BJ (cell line): Measurements from ENCODE around the gene SHOC2. TPM values are rescaled to one million over a fixed set of nuclear protein-coding genes. Genes with fewer than 3 reads are reported as not detected.
"Not testable (repeated sequence)": the region's sequence is repeated elsewhere in the genome, so short reads cannot be mapped to it uniquely, and the experiment has no call there.

Source experiments
- CTCF ChIA-PET: fragments of 350-600 bp; formaldehyde crosslinking; extraction: SDS; loops from one replicate; lab custom pipeline; 2021; ENCODE audit warnings: antibody characterized with exemption, inconsistent platforms; lab: Yijun Ruan, JAX
- POLR2A ChIA-PET: fragments of 300-600 bp; sonication (Branson Sonifier 250); formaldehyde crosslinking; extraction: SDS; loops from one replicate; lab custom pipeline; 2021; ENCODE audit warnings: antibody characterized with exemption; lab: Charles Lee
- DNase-seq: peaks from one replicate; pipeline ENCODE4 v3.0.0-alpha.2; 2011; ENCODE audit warnings: low read depth
- H3K27me3 ChIP-seq: 2 replicates; pipeline ENCODE4 v1.6.0; 2011; ENCODE audit warnings: low read length; ENCODE audit not compliant: control insufficient read depth, insufficient read depth
- H3K36me3 ChIP-seq: 2 replicates; pipeline ENCODE4 v1.5.1; 2011; ENCODE audit warnings: low read length; ENCODE audit not compliant: control insufficient read depth, insufficient read depth
- H3K4me3 ChIP-seq: 2 replicates; pipeline ENCODE4 v1.5.1; 2011; ENCODE audit warnings: low read depth, mild to moderate bottlenecking, control low read depth, low read length
- CTCF ChIP-seq: IDR thresholded peaks from 2 replicates; pipeline ENCODE4 v1.5.1; 2011; ENCODE audit warnings: low read depth, mild to moderate bottlenecking, control low read depth, inconsistent platforms, low read length, moderate library complexity; ENCODE audit not compliant: insufficient read depth
- polyA plus RNA-seq: library from polyadenylated mRNA; depleted of rRNA; stranded (reverse); fragments of >200 nt; gene quantifications from 2 replicates; pipeline ENCODE4 v1.2.3, GENCODE V29; 2011

The SHOC2 gene
- polyA plus RNA-seq, 1 experiment, result 14.7 TPM

GRCh38 chr10:110915035-110915434, 4.4 kb upstream of the SHOC2 start:
- POLR2A ChIA-PET, result no interaction called here
- CTCF ChIA-PET, result no interaction called here

GRCh38 chr10:110915600-110915999, 3.8 kb upstream of the SHOC2 start:
- CTCF ChIA-PET, result interaction anchor here (1.5 kb wide), 1 partner anchor 13 kb away, joined by 5 read pairs; no protein-coding TSS in a partner anchor
- POLR2A ChIA-PET, result not testable (repeated sequence)

More at GRCh38 chr10:110915035-110915434, 4.4 kb upstream of the SHOC2 start:
- Histone ChIP-seq H3K36me3 (no peaks in the 10 kb centered on the region), H3K27me3 (no peaks in the 10 kb centered on the region), H3K4me3 (no peak overlapping the region)
- DNase-seq, result no peak
- no peak for TF ChIP-seq CTCF

DNA sequence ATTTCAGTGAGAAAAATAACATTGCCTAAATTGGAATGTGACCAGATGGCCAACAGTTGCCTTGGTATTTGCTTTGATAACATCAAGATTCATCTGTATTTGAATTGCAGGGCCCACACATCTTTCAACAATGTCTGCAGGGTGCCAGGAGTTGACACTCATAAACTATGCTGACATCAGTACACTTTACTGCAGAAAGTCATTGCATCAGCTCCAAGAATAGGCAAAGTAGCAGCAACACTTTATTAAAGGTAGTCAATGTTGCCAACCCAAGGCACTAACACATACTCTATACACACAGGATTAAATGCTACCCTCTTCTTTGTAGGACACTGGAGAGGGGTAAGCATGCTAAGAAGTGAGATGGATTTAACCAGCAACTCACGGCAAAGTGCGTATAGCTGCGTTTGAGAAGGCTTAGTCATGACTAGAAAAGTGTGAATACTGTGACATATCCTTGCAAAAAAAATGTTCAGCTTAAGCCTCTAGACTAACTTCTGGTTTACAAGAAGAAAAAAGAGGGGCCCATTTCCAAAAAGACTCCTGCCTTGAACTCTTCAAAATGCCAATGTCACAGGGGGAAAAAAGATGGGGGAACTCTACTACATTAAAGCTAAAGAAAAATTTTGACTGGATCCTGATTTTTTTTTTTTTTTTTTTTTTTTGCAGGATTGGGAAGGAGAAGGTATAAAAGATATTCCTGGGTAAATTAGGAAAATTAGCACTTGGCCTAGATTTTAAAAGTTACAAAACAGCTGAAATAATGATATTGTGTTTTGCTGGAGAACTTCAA, 2.7 kb upstream of the SHOC2 start:
- ChIA-PET CTCF (interaction anchor here (1.0 to 1.5 kb wide), 4 partner anchors 14 to 170 kb away, joined by 4 to 5 read pairs (median 4); no protein-coding TSS in a partner anchor), POLR2A (interaction anchor here (0.6 to 0.7 kb wide), 2 partner anchors 167 to 228 kb away, joined by 5 to 19 read pairs; no protein-coding TSS in a partner anchor)
- no peak overlapping the region for H3K4me3 ChIP-seq
- DNase-seq, result peak; percentile 88
- H3K36me3 ChIP-seq, result no peaks in the 10 kb centered on the region
- TF ChIP-seq CTCF, result no peak
- no peaks in the 10 kb centered on the region for H3K27me3 ChIP-seq

More at GRCh38 chr10:110915600-110915999, 3.8 kb upstream of the SHOC2 start:
- H3K36me3 ChIP-seq, H3K27me3 ChIP-seq, H3K4me3 ChIP-seq, DNase-seq: not testable (repeated sequence)

GRCh38 chr10:110918269-110918642, 1.1 kb upstream of the SHOC2 start:
- no peaks in the 10 kb centered on the region for H3K36me3 ChIP-seq
- no peaks in the 10 kb centered on the region for H3K27me3 ChIP-seq
- peak overlapping the region; percentile 67 for H3K4me3 ChIP-seq
- TF ChIP-seq CTCF, result 0 out of 2 replicates have a peak, but pooled peaks have one; percentile 4
- ChIA-PET CTCF (interaction anchor here (0.6 to 2.0 kb wide), 5 partner anchors 9 to 115 kb away, joined by 3 to 5 read pairs (median 4); no protein-coding TSS in a partner anchor), POLR2A (interaction anchor here (0.5 to 0.7 kb wide), 4 partner anchors 79 to 613 kb away, joined by 3 to 7 read pairs (median 4); partner anchors contain the start of gene SMNDC1)
- peak; percentile 82 for DNase-seq

- ChIA-PET CTCF (interaction anchor here (0.5 to 2.0 kb wide), 7 partner anchors 9 to 608 kb away, joined by 3 to 5 read pairs (median 3); no protein-coding TSS in a partner anchor), POLR2A (interaction anchor here (0.6 to 1.0 kb wide), 9 partner anchors 23 to 879 kb away, joined by 3 to 8 read pairs (median 3); no protein-coding TSS in a partner anchor)
- DNase-seq, result peak; percentile 100
- Histone ChIP-seq H3K36me3 (no peaks in the 10 kb centered on the region), H3K27me3 (no peaks in the 10 kb centered on the region), H3K4me3 (peak within 1 kb of the TSS; percentile 77)
- no peak for TF ChIP-seq CTCF
Measured at GRCh38 chr10:110918643-110919348, 608 bp upstream of the SHOC2 start, which contains the start of gene BBIP1. BBIP1 (minus strand) TSS chr10:110919180; CDS start chr10:110918157, 1,023 bp downstream.
